Duodenal mucosa (tissue), 2 donors: ENCODE measurements around the gene DZIP1L.

Experiments
- H3K27ac ChIP-seq: one replicate; pipeline ENCODE4 v1.7.0; 2013; ENCODE audit warnings: low read depth, low read length
- H3K27me3 ChIP-seq, 2 donors: one replicate each; pipeline ENCODE4 v1.7.0; 2013; ENCODE audit warnings: low read length in 2 of 2, control low read depth in 1 of 2; ENCODE audit not compliant: insufficient read depth in 2 of 2, control insufficient read depth in 1 of 2
- H3K36me3 ChIP-seq, 2 donors: one replicate each; pipeline ENCODE4 v1.7.0; 2013; ENCODE audit warnings: low read length in 2 of 2, control low read depth in 1 of 2; ENCODE audit not compliant: insufficient read depth in 2 of 2, control insufficient read depth in 1 of 2
- H3K4me1 ChIP-seq, 2 donors: one replicate each; pipeline ENCODE4 v1.7.0; 2013; ENCODE audit warnings: low read length in 2 of 2, control low read depth in 1 of 2; ENCODE audit not compliant: insufficient read depth in 2 of 2, control insufficient read depth in 1 of 2
- H3K4me3 ChIP-seq, 2 donors: one replicate each; pipeline ENCODE4 v1.7.0; 2013; ENCODE audit warnings: low read length in 2 of 2, low read depth in 1 of 2
- H3K9ac ChIP-seq, 2 donors: one replicate each; pipeline ENCODE4 v1.7.0; 2013; ENCODE audit warnings: low read length in 2 of 2, low read depth in 1 of 2
- H3K9me3 ChIP-seq, 2 donors: one replicate each; pipeline ENCODE4 v1.7.0; 2013; ENCODE audit warnings: low read length in 2 of 2, control low read depth in 1 of 2; ENCODE audit not compliant: control insufficient read depth in 1 of 2

The DZIP1L gene

DNA sequence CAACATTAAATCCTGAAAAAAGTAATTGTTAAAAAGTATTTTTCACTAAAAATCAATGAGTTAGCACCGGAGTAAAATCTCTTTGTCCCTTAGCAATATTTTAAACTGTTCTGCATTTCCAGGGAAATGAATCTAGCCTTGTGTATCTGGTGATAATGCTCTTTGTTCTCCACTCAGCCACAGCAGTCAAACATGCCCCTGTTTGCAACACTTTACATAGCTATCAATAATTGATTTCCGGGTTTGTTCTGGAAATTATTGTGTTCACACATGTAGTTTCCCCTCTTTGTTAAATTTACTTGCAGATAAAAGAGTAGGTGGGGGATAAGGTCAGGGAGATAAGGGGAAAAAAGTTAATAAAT is 20.4 kb upstream of the DZIP1L start:
- no peaks in the 10 kb centered on the region for H3K36me3 ChIP-seq
- no peak overlapping the region for H3K27ac ChIP-seq
- H3K9ac ChIP-seq = no peak overlapping the region
- no peaks in the 10 kb centered on the region for H3K9me3 ChIP-seq
- peaks cover 0 to 7% of the 10 kb centered on the region in 2 donors for H3K4me1 ChIP-seq
- no peak overlapping the region for H3K4me3 ChIP-seq
- H3K27me3 ChIP-seq = no peaks in the 10 kb centered on the region

DNA sequence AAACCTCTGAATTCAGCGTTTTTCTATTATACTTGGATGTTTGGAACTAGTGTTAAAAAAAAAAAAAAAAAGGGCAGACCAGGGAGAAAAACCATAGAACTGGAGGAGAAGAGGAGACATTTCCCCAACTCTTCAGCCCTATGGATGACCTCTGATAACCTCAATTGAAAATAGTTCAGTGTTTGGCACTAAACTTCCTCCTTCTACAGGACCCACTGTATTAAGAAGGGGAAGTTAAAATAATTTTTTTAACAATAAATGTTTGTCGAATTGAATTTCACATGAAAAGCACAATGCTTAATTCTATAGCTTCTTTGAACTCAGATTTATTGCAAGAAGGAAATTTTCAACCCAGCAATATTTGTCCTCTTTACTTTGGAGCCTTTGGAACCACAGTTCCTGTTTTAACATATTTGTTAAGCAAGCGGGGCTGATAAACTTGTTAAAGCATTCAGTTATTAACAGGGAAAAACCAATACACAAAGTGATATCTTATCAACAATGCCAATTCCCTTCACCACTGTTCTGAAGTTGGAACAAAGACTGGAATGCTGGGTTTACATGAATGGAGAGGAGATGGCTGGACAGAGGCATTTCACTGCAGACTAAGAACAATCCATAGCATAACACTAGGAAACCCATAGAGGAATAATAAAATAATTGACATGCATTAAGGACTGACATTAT is 19.9 kb upstream of the DZIP1L start:
- H3K4me1 ChIP-seq = peaks cover 0 to 7% of the 10 kb centered on the region in 2 donors
- no peaks in the 10 kb centered on the region for H3K36me3 ChIP-seq
- no peak overlapping the region for H3K9ac ChIP-seq
- no peaks in the 10 kb centered on the region for H3K9me3 ChIP-seq
- H3K4me3 ChIP-seq = no peak overlapping the region
- no peaks in the 10 kb centered on the region for H3K27me3 ChIP-seq
- no peak overlapping the region for H3K27ac ChIP-seq

DNA sequence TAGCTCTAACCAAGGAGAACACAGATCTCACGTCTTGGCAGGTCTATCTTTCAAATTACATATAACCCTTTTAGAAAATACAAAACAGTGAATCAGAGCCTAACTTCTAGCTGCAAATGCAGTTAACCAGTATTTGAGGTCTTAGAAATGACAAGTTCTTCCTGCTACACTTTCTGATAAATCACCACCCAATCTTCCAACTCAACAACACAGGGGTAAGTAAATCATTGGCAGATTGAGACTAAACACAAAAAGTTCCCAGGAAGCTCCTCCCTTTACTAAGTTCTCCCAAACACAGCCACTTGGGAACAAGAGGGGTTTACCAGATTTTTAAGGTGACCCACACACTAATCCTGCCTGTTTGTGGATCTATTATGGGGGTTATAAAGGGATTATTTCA is 16.8 kb upstream of the DZIP1L start, which contains the start of gene A4GNT:
A4GNT (minus strand) TSS at position 152 of the 400 bp plus-strand sequence. CDS start 1,134 bp downstream, outside the sequence.
- Histone ChIP-seq H3K4me3 (no peak within 1 kb of the TSS), H3K9me3 (no peaks in the 10 kb centered on the region), H3K4me1 (peaks cover 0 to 7% of the 10 kb centered on the region in 2 donors), H3K27me3 (no peaks in the 10 kb centered on the region), H3K36me3 (no peaks in the 10 kb centered on the region), H3K9ac (no peak within 1 kb of the TSS), H3K27ac (no peak within 1 kb of the TSS)

DNA sequence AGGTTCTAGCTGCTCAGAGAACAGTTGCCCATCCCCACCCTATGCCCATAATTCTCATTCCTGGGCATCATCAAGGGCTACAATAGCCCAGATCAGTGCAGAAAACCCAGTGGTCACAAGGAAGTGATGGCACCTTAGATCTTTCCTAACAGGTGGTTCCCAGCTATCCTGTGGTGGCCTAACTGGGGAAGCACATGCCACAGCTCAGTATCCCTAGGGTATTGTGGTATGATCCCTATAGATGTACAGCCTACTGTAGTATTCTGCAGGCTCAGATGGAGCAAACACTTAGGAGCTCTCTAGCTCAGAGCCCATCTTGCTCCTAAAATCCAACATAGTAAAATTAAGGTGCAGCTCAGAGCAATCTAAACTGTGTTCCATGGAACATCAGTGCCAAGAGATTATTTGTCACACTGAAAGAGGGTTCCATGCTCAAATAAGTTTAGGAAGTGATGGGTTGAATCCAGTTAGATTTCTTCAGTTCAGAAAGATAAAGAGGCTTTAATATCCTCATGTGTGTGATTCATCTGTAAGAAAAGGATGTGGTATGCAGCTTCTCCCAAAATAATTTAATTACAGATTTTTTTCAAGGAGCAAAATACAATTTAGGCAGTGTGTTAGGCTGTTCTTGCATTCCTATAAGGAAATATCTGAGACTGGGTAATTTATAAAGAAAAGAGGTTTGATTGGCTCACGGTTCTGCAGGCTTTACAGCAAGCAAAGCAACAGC is 12.4 kb upstream of the DZIP1L start:
- H3K36me3 ChIP-seq = no peaks in the 10 kb centered on the region
- H3K27ac ChIP-seq = no peak overlapping the region
- H3K9ac ChIP-seq = no peak overlapping the region
- peaks cover 0 to 10% of the 10 kb centered on the region in 2 donors for H3K4me1 ChIP-seq
- no peaks in the 10 kb centered on the region for H3K27me3 ChIP-seq
- no peak overlapping the region for H3K4me3 ChIP-seq
- no peaks in the 10 kb centered on the region for H3K9me3 ChIP-seq

DNA sequence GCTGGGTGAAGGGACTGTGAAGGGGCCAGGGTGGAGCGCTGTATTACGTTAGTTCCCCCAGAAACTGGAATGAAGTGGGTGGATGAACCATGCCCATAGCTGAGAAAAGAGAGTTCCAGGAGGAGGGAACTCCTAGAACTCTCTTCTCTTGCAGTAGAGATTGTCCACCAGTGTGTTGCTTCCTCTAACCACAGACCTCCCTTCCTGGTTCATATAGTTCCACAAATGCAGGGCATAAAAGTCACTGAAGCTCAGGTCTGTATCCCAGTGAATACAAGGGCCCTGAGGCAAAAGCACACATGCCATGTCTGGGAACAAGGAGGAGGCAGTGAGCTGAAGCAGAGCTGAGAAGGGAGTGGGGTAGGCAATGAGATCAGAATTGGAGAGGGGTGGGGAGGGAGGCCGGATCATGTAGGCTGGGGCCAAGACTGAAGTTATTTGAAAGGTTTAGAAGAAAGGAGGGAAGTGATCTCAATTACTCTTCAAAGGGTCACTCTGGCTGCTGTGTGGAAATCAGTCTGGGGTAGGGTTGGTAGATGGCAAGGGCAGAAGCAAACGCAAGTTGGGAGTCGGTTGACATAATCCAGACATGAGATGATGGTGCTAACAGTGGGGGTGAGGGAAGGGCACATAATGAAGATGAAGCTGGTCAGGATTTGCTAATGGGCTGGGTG is 10.3 kb upstream of the DZIP1L start:
- Histone ChIP-seq H3K27me3 (no peaks in the 10 kb centered on the region), H3K4me3 (no peak overlapping the region), H3K9ac (no peak overlapping the region), H3K4me1 (peaks cover 0 to 10% of the 10 kb centered on the region in 2 donors), H3K27ac (peak overlapping the region; percentile 50), H3K36me3 (no peaks in the 10 kb centered on the region), H3K9me3 (no peaks in the 10 kb centered on the region)

DNA sequence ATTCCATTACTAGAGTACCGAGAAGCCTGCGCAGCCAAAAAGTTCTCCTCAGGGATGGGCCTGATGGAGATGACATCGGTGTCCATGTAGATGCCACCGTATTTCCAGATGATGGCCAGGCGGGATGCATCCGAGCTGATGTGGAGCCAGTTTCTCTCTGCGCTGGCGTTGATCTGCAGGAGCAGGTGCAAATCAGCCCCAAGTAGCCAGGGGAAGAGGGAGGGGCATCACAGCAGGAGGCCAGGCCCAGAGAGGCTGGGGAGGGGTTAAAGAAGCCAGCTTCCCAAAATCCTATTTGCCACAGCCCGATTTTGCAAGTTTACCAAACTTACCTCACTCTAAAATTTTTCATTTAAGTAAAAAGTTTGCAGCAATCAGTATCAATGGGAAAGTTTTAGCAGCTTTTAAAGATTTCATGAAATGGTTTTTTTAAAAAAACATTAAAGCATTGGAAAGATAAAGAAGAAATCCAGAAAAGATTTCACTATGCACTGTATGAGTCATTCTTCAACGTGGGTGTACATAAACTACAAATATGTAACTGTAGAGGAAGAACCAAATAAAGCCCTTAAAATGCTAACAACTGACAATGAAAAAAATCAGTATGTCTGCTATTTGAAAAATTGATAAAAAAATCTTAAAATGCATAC is 9.4 kb upstream of the DZIP1L start:
- Histone ChIP-seq H3K9me3 (no peaks in the 10 kb centered on the region), H3K4me1 (peaks cover 0 to 10% of the 10 kb centered on the region in 2 donors), H3K4me3 (no peak overlapping the region), H3K36me3 (no peaks in the 10 kb centered on the region), H3K27ac (no peak overlapping the region), H3K27me3 (no peaks in the 10 kb centered on the region), H3K9ac (no peak overlapping the region)

DNA sequence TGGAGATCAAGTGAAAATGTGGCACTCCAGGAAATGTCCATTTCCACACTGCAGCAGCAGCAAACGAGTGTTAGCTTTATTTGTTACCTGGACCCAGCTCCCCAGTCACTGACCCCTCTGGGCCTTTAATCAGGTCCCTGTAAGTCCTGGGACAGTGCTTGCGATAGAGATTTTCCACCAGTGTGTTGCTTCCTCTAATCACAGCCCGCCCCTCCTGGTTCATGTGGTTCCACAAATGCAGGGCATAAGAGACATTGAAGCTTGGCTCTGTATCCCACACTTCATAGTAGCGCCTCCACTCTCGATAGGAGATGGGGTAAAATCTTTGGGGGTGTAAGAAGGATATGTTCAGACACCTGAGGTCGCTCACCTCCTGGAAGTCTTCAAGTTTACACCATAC is 8.8 kb upstream of the DZIP1L start:
- H3K9ac ChIP-seq = no peak overlapping the region
- H3K4me3 ChIP-seq = no peak overlapping the region
- H3K9me3 ChIP-seq = no peaks in the 10 kb centered on the region
- H3K4me1 ChIP-seq = peaks cover 0 to 10% of the 10 kb centered on the region in 2 donors
- no peaks in the 10 kb centered on the region for H3K36me3 ChIP-seq
- no peak overlapping the region for H3K27ac ChIP-seq
- no peaks in the 10 kb centered on the region for H3K27me3 ChIP-seq

DNA sequence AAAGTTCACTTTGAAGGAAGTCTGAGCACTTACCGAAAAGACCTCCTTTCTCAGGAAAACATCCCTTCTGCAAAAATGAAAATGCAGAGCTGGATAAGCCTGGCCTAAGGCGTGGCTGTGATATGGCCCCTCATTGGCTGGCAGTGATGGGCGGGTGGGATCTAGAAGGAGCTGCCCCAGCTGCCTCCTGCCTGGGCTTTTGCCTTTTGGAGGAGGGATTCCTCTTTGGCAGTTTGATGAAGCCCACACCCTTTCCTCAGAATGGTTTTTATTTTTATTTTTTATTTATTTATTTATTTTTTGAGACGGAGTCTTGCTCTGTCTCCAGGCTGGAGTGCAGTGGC is 4.0 kb upstream of the DZIP1L start:
- H3K27ac ChIP-seq = no peak overlapping the region
- H3K9me3 ChIP-seq = no peaks in the 10 kb centered on the region
- H3K9ac ChIP-seq = no peak overlapping the region
- H3K27me3 ChIP-seq = no peaks in the 10 kb centered on the region
- H3K4me1 ChIP-seq = peaks cover 4 to 8% of the 10 kb centered on the region in 2 donors
- no peaks in the 10 kb centered on the region for H3K36me3 ChIP-seq
- H3K4me3 ChIP-seq = no peak overlapping the region

DNA sequence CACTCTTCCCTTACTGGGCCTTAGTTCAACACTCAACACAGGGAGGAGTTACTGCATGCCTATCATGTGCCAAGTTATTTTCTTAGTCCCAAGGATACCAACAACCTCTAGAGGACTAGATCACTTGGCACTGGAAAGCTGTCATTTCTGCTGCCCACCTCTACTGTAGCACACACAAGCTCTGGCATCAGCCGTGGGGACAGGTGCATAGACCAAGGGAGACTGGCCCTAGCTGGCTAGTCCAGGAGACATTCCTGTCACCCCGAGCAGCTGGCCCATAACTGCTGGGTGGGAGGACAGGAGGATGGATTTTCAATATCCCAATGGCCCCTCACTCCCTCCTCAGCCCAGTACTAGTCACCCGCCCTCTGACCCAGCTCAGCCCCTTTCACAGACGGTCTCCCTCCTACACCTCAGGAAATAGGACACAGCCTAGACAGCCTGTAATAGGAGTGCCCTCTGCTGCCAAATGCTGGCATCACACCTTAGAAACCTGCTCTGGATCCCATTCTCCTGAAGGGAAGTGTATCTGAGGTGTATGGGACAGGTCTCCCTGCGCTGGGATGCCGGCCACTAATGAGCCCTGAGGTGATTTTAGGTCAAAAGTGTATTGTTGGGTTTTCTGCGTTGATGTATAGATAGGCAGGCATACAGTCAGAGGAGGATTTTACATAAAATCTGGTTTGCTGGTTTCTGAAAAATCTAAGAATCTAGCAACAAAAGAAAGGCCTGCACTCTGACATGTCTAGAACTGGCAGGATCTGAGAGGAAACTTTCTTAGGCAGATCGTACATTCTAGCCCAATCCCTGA is 3.4 kb upstream of the DZIP1L start:
- H3K9me3 ChIP-seq = no peaks in the 10 kb centered on the region
- no peak overlapping the region for H3K4me3 ChIP-seq
- peaks cover 9 to 10% of the 10 kb centered on the region in 2 donors for H3K4me1 ChIP-seq
- H3K36me3 ChIP-seq = no peaks in the 10 kb centered on the region
- H3K27me3 ChIP-seq = no peaks in the 10 kb centered on the region
- no peak overlapping the region for H3K9ac ChIP-seq
- no peak overlapping the region for H3K27ac ChIP-seq
